Ammon's horn (tissue), 1 donor: Measurements from ENCODE around the gene VSIG10.

Experiments
- DNase-seq: peaks from one replicate; pipeline ENCODE4 v3.0.0-alpha.2; 2016; ENCODE audit warnings: low spot score

Gene VSIG10

GRCh38 chr12:118059341-118060191, 44.2 kb downstream of the VSIG10 start:
- no peak for DNase-seq

- DNase-seq = no peak
Measured at GRCh38 chr12:118058881-118059280, 44.9 kb downstream of the VSIG10 start.

- no peak for DNase-seq
Measured at GRCh38 chr12:118058227-118058626, 45.6 kb downstream of the VSIG10 start.

- no peak for DNase-seq
Measured at GRCh38 chr12:118055865-118056773, 47.7 kb downstream of the VSIG10 start.

GRCh38 chr12:118055144-118055557, 48.7 kb downstream of the VSIG10 start:
- DNase-seq = peak; percentile 32

- no peak for DNase-seq
Measured at GRCh38 chr12:118053071-118053985, 50.5 kb downstream of the VSIG10 start.

GRCh38 chr12:118052324-118053070, 51.3 kb downstream of the VSIG10 start:
- DNase-seq = peak; percentile 72

- DNase-seq = no peak
Measured at GRCh38 chr12:118050972-118051910, 52.6 kb downstream of the VSIG10 start.

- no peak for DNase-seq
Measured at GRCh38 chr12:118046430-118046829, 57.4 kb downstream of the VSIG10 start.

- no peak for DNase-seq
Measured at GRCh38 chr12:118044577-118044976, 59.2 kb downstream of the VSIG10 start.

GRCh38 chr12:118044075-118044474, 59.7 kb downstream of the VSIG10 start:
- DNase-seq = no peak

GRCh38 chr12:118042091-118042490, 61.7 kb downstream of the VSIG10 start:
- DNase-seq = no peak

GRCh38 chr12:118038137-118038536, 65.7 kb downstream of the VSIG10 start:
- DNase-seq = no peak

GRCh38 chr12:118036672-118037411, 67.0 kb downstream of the VSIG10 start:
- DNase-seq = no peak

- DNase-seq = peak; percentile 39
Measured at GRCh38 chr12:118035190-118036041, 68.4 kb downstream of the VSIG10 start.

- DNase-seq = peak; percentile 61
Measured at GRCh38 chr12:118034429-118035189, 69.2 kb downstream of the VSIG10 start.

GRCh38 chr12:118033902-118034301, 69.9 kb downstream of the VSIG10 start:
- no peak for DNase-seq
